GM19328 (cell line): ENCODE results near the gene GALNT17.

Experiments
- ATAC-seq: cut with Tn5 transposase; IDR thresholded peaks from one replicate; pipeline ENCODE4 v1.9.1; 2021; ENCODE audit warnings: mild to moderate bottlenecking, moderate library complexity; ENCODE audit not compliant: unreplicated experiment

GALNT17 gene

GRCh38 chr7:71485586-71485985, 353.6 kb downstream of the GALNT17 start:
- ATAC-seq = no peak

GRCh38 chr7:71486414-71486813, 354.5 kb downstream of the GALNT17 start:
- ATAC-seq = no peak

GRCh38 chr7:71486856-71487628, 355.1 kb downstream of the GALNT17 start:
- no peak for ATAC-seq

GRCh38 chr7:71488308-71488707, 356.4 kb downstream of the GALNT17 start:
- no peak for ATAC-seq

- no peak for ATAC-seq
Observed at GRCh38 chr7:71491336-71491735, 359.4 kb downstream of the GALNT17 start.

GRCh38 chr7:71495828-71496227, 363.9 kb downstream of the GALNT17 start:
- no peak for ATAC-seq

- no peak for ATAC-seq
Observed at GRCh38 chr7:71497256-71497946, 365.5 kb downstream of the GALNT17 start.

- ATAC-seq = no peak
Observed at GRCh38 chr7:71498381-71498780, 366.4 kb downstream of the GALNT17 start.

GRCh38 chr7:71504697-71505441, 372.9 kb downstream of the GALNT17 start:
- ATAC-seq = no peak

GRCh38 chr7:71506822-71507221, 374.9 kb downstream of the GALNT17 start:
- ATAC-seq = no peak

- no peak for ATAC-seq
Observed at GRCh38 chr7:71507680-71508602, 376.0 kb downstream of the GALNT17 start.

GRCh38 chr7:71509381-71509780, 377.4 kb downstream of the GALNT17 start:
- no peak for ATAC-seq

- no peak for ATAC-seq
Observed at GRCh38 chr7:71511361-71511807, 379.4 kb downstream of the GALNT17 start.

GRCh38 chr7:71517940-71518699, 386.2 kb downstream of the GALNT17 start:
- ATAC-seq = no peak

- ATAC-seq = no peak
Observed at GRCh38 chr7:71518880-71519279, 386.9 kb downstream of the GALNT17 start.

GRCh38 chr7:71521506-71521905, 389.6 kb downstream of the GALNT17 start:
- ATAC-seq = no peak

- no peak for ATAC-seq
Observed at GRCh38 chr7:71526106-71526505, 394.2 kb downstream of the GALNT17 start.

- no peak for ATAC-seq
Observed at GRCh38 chr7:71527213-71527612, 395.3 kb downstream of the GALNT17 start.

GRCh38 chr7:71535616-71536015, 403.7 kb downstream of the GALNT17 start:
- ATAC-seq = no peak

- no peak for ATAC-seq
Observed at GRCh38 chr7:71538210-71538609, 406.3 kb downstream of the GALNT17 start.
